D721Med (cell line): ENCODE results near the gene C1orf56.
A peak's percentile ranks its signal among the peaks of the same experiment; 100 is the strongest.

Experiments used
- DNase-seq: peaks from one replicate; pipeline ENCODE4 v3.0.0; 2011; ENCODE audit warnings: low spot score; ENCODE audit not compliant: insufficient read length
- FAIRE-seq: peaks from 2 replicates; lab custom pipeline; 2011; peaks lifted over from hg19 to GRCh38; lab: Jason Lieb, UNC
- TF ChIP-seq, protein P1 (sequence below): IDR thresholded peaks from 2 replicates; pipeline ENCODE4 v1.5.1; 2012; ENCODE audit warnings: mild to moderate bottlenecking, control low read depth; ENCODE audit not compliant: insufficient read depth; ENCODE audit errors: missing control alignments

The C1orf56 gene

DNA sequence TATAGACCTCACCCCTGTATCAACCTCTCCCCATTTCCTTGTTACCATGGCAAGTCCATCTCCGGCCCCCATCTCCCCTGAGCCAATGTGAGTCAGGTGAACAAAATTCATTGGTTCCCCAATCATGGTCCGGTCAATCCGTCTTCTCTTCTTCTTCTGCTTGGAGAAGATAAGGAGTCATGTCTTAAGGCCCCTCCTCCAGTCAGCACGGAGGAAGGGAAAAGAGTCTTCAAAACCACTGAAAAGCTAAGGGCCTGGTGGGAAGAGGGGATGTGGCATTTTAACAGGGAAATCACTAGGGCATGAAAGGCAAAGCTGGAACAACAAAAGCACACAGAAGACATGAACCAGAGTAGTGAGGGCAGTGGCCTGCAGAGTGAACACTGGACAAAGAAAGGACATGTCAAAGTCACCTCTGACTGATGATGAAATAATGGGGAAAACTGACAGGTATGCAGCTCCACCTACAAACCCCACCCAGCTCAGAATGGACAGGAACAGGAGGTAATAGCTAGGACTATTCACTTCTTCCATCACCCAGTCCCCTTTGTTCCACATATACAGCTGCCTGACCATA lies 7.5 kb downstream of the C1orf56 start:
- TF ChIP-seq, protein P1, sequence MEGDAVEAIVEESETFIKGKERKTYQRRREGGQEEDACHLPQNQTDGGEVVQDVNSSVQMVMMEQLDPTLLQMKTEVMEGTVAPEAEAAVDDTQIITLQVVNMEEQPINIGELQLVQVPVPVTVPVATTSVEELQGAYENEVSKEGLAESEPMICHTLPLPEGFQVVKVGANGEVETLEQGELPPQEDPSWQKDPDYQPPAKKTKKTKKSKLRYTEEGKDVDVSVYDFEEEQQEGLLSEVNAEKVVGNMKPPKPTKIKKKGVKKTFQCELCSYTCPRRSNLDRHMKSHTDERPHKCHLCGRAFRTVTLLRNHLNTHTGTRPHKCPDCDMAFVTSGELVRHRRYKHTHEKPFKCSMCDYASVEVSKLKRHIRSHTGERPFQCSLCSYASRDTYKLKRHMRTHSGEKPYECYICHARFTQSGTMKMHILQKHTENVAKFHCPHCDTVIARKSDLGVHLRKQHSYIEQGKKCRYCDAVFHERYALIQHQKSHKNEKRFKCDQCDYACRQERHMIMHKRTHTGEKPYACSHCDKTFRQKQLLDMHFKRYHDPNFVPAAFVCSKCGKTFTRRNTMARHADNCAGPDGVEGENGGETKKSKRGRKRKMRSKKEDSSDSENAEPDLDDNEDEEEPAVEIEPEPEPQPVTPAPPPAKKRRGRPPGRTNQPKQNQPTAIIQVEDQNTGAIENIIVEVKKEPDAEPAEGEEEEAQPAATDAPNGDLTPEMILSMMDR, result no peak
- DNase-seq, result no peak
- no peak for FAIRE-seq

DNA sequence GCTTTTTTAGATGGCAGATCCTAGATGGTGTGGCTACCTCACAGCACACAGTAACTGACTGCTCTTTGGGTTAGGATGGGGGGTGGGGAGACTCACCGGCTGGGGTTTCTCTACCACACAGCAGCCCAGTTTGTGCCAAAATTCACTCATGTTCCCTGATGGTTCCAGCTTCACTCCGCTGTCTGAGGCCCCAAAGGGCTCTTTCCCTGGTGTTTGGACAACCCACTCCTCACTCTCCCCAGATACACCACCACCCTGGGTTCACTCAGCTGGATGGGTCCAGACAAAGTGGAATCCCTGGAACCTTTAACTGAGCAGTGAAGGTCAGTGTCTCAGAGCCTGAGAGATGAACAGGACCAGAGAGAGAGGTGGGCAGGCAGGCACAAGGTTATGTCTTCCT lies 8.0 kb downstream of the C1orf56 start:
- TF ChIP-seq, protein P1, result no peak
- no peak for FAIRE-seq
- no peak for DNase-seq

DNA sequence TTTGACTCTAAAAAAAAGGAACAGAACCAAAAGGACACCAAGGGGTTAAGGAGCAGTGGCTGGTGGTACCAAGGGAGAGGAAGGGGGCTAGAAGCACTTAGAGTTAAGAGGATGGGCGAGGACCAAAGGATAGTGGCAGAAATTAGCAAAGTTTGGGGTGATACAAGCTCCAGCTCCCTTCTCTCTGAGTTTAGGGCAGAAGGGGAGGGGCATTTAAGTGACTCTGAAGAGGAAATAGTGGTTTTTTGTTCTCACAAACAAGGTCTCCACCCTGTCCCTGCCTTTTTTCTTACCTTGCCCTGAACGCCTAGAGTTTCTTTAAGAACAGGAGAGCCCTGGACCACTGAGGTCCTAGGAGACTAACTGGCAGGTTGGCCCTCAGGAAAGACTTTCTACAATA lies 8.6 kb downstream of the C1orf56 start:
- FAIRE-seq, result no peak

DNA sequence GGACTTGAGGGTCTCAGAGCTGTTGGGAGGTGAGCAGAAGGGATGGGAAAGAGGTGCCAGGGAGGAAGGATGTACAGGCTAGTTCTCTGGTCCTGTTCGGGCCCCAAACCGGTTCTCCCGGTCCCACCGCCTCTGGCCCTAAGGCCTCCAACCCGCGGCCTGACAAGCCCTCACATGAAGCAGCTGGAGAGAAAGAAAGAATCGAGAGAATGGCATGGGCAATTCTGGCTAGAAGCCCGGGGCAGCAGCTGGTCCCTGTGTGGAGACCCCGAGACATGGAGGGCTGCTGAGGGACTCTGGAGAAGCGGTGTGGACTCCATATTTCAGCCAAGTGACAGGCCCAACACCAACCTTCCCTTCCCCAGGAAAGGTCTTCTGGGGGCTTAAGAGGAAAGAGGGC lies 11.1 kb downstream of the C1orf56 start:
- no peak for DNase-seq
- no peak for FAIRE-seq
- TF ChIP-seq, protein P1, result no peak

More for the DNA sequence above, 8.6 kb downstream of the C1orf56 start:
- no peak for DNase-seq
- TF ChIP-seq, protein P1, result no peak

DNA sequence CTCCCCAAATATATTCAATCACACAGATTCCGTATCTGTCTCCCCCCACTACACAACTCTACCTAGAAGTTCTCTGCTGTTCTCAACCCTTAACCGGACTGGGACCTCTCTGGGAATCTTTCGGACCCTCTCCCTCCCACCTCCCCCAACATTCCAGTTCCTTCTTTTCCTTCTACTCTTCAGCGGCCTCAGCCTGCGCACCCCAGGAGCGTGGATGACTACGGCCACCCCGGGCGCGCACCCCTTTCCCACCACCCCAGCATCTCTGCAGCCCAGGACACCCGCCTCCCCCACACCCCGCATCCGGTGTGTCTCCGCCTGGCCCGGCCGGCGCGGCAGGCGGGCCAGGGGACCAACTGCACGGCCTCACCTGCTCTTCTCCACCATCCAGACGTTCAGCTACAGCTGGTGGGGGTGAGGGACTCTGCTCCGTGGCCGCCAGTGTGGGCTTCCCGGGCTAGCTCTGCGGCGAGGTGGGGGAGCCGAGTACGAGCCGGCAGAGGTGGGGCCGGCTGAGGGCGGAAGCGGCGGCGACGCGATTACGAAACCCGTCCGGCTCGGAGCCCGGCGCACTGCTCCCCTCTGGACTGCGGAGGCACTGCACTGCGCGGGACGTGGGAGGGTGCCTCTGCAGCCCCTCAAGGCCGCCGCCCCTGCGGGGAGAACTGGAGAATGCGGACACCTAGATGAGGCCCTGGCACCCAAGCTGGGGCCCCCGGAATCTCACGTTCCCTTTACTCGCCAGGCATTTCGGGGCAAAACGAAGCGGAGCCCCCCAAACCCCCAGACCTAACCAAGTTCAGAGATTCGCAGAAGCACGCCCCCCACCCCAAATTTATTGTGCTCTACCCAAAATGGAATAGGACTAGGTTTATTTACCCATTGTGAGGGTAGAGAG lies 11.8 kb downstream of the C1orf56 start, which contains the start of gene CDC42SE1:
CDC42SE1 (minus strand) TSS at position 514 of the 898 bp plus-strand sequence. CDS start 3,892 bp downstream, outside the sequence.
- TF ChIP-seq, protein P1, result peak; percentile 71
- FAIRE-seq (no peak), DNase-seq (peak; percentile 96)

DNA sequence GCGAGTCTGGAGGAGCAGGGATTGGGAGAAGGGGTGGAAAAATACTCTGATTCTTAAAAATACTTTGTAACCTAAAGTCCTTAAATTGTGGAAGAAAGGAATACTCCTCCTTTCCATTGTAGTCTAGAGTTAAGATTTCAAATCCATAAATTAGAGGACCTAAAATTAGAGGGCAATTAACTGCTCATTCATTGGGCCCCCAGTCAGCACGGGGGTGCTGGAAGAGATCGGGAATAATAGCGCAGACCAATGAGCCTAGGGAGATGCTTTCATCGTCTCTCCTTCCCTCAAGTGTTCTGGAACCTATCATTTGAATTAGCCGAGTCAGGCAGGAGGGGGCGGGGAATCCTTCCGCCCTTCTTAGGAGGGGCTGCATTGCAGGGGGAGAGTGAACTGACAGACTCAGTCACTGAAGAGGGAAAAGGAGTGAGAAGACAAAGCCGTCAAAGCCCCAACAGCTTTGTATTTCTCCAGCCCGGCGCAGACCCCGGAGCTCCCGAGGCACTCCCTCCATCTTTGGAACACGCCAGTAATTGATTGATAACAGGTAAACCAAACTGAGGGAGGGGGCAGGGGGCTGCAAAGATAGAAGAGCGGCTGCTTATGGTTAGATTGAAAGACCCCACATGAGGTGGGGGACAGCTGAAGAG lies 12.6 kb downstream of the C1orf56 start, which contains the start of gene MLLT11:
MLLT11 (plus strand) TSS at position 391 of the 650 bp plus-strand sequence. CDS start 6,828 bp downstream, outside the sequence.
- FAIRE-seq (no peak), DNase-seq (peak; percentile 81)
- TF ChIP-seq, protein P1, result peak; percentile 22
